OCI-LY3 (cell line): ENCODE measurements around the gene AGFG1.

Experiments
- CTCF ChIP-seq: fragments of 200-600, 300-600 bp; sonication (generic); IDR thresholded peaks from 2 replicates; pipeline ENCODE4 v1.5.1; 2014; ENCODE audit warnings: antibody characterized with exemption, low read length, low read depth
- EZH2phosphoT487 ChIP-seq: fragments of 200-600 bp; shearing (Covaris generic); IDR thresholded peaks from 2 replicates; pipeline ENCODE4 v1.6.1; 2018; ENCODE audit warnings: antibody characterized with exemption, mixed run types, low read depth

- no peak for TF ChIP-seq CTCF
- TF ChIP-seq EZH2phosphoT487 = no peak
Measured at GRCh38 chr2:227447606-227448005, 24.4 kb upstream of the AGFG1 start.
